HFF-Myc (cell line): ENCODE data around the gene LRRC1.
"Not testable (repeated sequence)": the region's sequence is repeated elsewhere in the genome, so short reads cannot be mapped to it uniquely, and the experiment has no call there.

Experiments
- DNase-seq: peaks from one replicate; pipeline ENCODE4 v3.0.0-alpha.2; 2011; ENCODE audit warnings: low read depth; ENCODE audit errors: extremely low read depth
- H3K4me3 ChIP-seq: replicated peaks from 2 replicates; pipeline ENCODE4 v1.5.1; 2011; ENCODE audit warnings: low read depth, mild to moderate bottlenecking, control low read depth, low read length
- CTCF ChIP-seq: IDR thresholded peaks from 2 replicates; pipeline ENCODE4 v1.5.1; 2012; ENCODE audit warnings: mild to moderate bottlenecking, low read depth, low read length, control low read depth; ENCODE audit errors: missing control alignments

LRRC1 gene

GRCh38 chr6:53768636-53769035, 26.2 kb upstream of the LRRC1 start:
- no peak overlapping the region for H3K4me3 ChIP-seq
- no peak for TF ChIP-seq CTCF
- DNase-seq, result no peak

GRCh38 chr6:53770780-53771249, 24.0 kb upstream of the LRRC1 start:
- TF ChIP-seq CTCF, result no peak
- no peak overlapping the region for H3K4me3 ChIP-seq
- no peak for DNase-seq

GRCh38 chr6:53771785-53772624, 22.8 kb upstream of the LRRC1 start:
- no peak for TF ChIP-seq CTCF
- no peak overlapping the region for H3K4me3 ChIP-seq

GRCh38 chr6:53773044-53773696, 21.6 kb upstream of the LRRC1 start:
- no peak overlapping the region for H3K4me3 ChIP-seq

More at GRCh38 chr6:53771785-53772624, 22.8 kb upstream of the LRRC1 start:
- no peak for DNase-seq

GRCh38 chr6:53776152-53776551, 18.7 kb upstream of the LRRC1 start:
- DNase-seq, H3K4me3 ChIP-seq: not testable (repeated sequence)

More at GRCh38 chr6:53773044-53773696, 21.6 kb upstream of the LRRC1 start:
- no peak for DNase-seq
- TF ChIP-seq CTCF, result no peak

GRCh38 chr6:53784991-53785390, 9.8 kb upstream of the LRRC1 start:
- H3K4me3 ChIP-seq, DNase-seq: not testable (repeated sequence)

GRCh38 chr6:53786832-53787231, 8.0 kb upstream of the LRRC1 start:
- no peak for TF ChIP-seq CTCF
- no peak overlapping the region for H3K4me3 ChIP-seq
- no peak for DNase-seq

- TF ChIP-seq CTCF, result no peak
- no peak overlapping the region for H3K4me3 ChIP-seq
- peak; percentile 39 for DNase-seq
Measured at GRCh38 chr6:53790886-53791285, 3.9 kb upstream of the LRRC1 start.
